IMR-90 (cell line): ENCODE measurements around the gene RASSF7. TPM values are rescaled to one million over a fixed set of nuclear protein-coding genes. Genes with fewer than 3 reads are reported as not detected.
A peak's percentile ranks its signal among the peaks of the same experiment; 100 is the strongest.

Experiments
- ATAC-seq: fragments of 200-7000 bp; cut with Tn5 transposase; 2 replicates; pipeline ENCODE4 v1.9.1; 2020; ENCODE audit warnings: low read depth, mild to moderate bottlenecking, moderate library complexity
- BruUV-seq: library from RNA; stranded (reverse); fragments of 400-500 nt; replicated peaks from 2 replicates; lab custom pipeline; 2021; lab: Mats Ljungman, UMichigan
- CTCF ChIA-PET: fragments of 300-600 bp; formaldehyde crosslinking; extraction: SDS; loops from one replicate; lab custom pipeline; 2021; ENCODE audit warnings: antibody characterized with exemption; lab: Yijun Ruan, JAX
- POLR2A ChIA-PET: fragments of 300-600 bp; sonication (Branson Sonifier 250); formaldehyde crosslinking; loops from one replicate; lab custom pipeline; 2022; ENCODE audit warnings: antibody characterized with exemption; ENCODE audit not compliant: unreplicated experiment; lab: Charles Lee
- DNase-seq: peaks from one replicate; pipeline ENCODE4 v3.0.0; 2013
- H2AFZ ChIP-seq: replicated peaks from 2 replicates; pipeline ENCODE3; 2013; ENCODE audit warnings: low read length, mild to moderate bottlenecking; ENCODE audit not compliant: poor library complexity
- H2AK5ac ChIP-seq: 2 replicates; pipeline ENCODE4 v1.6.1; 2013; ENCODE audit warnings: low read depth, low read length, inconsistent platforms
- H2AK9ac ChIP-seq: replicated peaks from 2 replicates; pipeline ENCODE3; 2013; ENCODE audit warnings: mild to moderate bottlenecking, low read depth, low read length, moderate library complexity; ENCODE audit not compliant: poor library complexity
- H2BK120ac ChIP-seq: 2 replicates; pipeline ENCODE4 v1.6.1; 2013; ENCODE audit warnings: low read depth, low read length, inconsistent platforms
- H2BK15ac ChIP-seq: 3 replicates; pipeline ENCODE4 v1.6.1; 2013; ENCODE audit warnings: low read depth, low read length, inconsistent platforms
- H2BK20ac ChIP-seq: 2 replicates; pipeline ENCODE4 v1.6.1; 2013; ENCODE audit warnings: low read depth, mild to moderate bottlenecking, inconsistent platforms, low read length, moderate library complexity
- H2BK5ac ChIP-seq: 2 replicates; pipeline ENCODE4 v1.6.1; 2013; ENCODE audit warnings: mild to moderate bottlenecking, low read depth, low read length, inconsistent platforms; ENCODE audit not compliant: poor library complexity, severe bottlenecking
- H3K14ac ChIP-seq: replicated peaks from 2 replicates; pipeline ENCODE4 v1.6.1; 2013; ENCODE audit warnings: low read depth, low read length, inconsistent platforms
- H3K18ac ChIP-seq: 2 replicates; pipeline ENCODE4 v1.6.1; 2013; ENCODE audit warnings: low read depth, low read length, control low read depth
- H3K23ac ChIP-seq: 2 replicates; pipeline ENCODE4 v1.6.1; 2013; ENCODE audit warnings: low read depth, low read length, inconsistent platforms
- H3K27ac ChIP-seq: 2 replicates; pipeline ENCODE4 v1.5.1; 2013; ENCODE audit warnings: mild to moderate bottlenecking, control low read depth, low read length; ENCODE audit not compliant: insufficient read depth
- H3K27me3 ChIP-seq: 2 replicates; pipeline ENCODE4 v1.6.1; 2013; ENCODE audit warnings: low read length; ENCODE audit not compliant: control insufficient read depth, insufficient read depth
- H3K36me3 ChIP-seq: 2 replicates; pipeline ENCODE4 v1.6.1; 2013; ENCODE audit warnings: low read length, mixed read lengths; ENCODE audit not compliant: control insufficient read depth, insufficient read depth
- H3K4ac ChIP-seq: 2 replicates; pipeline ENCODE4 v1.6.1; 2013; ENCODE audit warnings: low read depth, low read length, inconsistent platforms
- H3K4me1 ChIP-seq: 2 replicates; pipeline ENCODE4 v1.6.1; 2013; ENCODE audit warnings: low read length, mixed read lengths; ENCODE audit not compliant: control insufficient read depth, insufficient read depth
- H3K4me2 ChIP-seq: 2 replicates; pipeline ENCODE4 v1.6.1; 2013; ENCODE audit warnings: low read depth, mild to moderate bottlenecking, control low read depth, low read length, moderate library complexity
- H3K4me3 ChIP-seq: 2 replicates; pipeline ENCODE4 v1.5.1; 2013; ENCODE audit warnings: low read depth, mild to moderate bottlenecking, control low read depth, low read length, moderate library complexity; ENCODE audit not compliant: insufficient read depth
- H3K56ac ChIP-seq: 2 replicates; pipeline ENCODE4 v1.6.1; 2013; ENCODE audit warnings: low read length, inconsistent platforms; ENCODE audit not compliant: insufficient read depth; ENCODE audit errors: extremely low read depth
- H3K79me1 ChIP-seq, 2 experiments: 2 replicates each; pipeline ENCODE4 v1.6.1; 2013; ENCODE audit warnings: low read length in 2 of 2, inconsistent platforms in 1 of 2, low read depth in 1 of 2
- H3K9ac ChIP-seq: 2 replicates; pipeline ENCODE4 v1.6.1; 2013; ENCODE audit warnings: low read depth, low read length, control low read depth
- H3K9me1 ChIP-seq: 2 replicates; pipeline ENCODE4 v1.6.1; 2013; ENCODE audit warnings: low read length, inconsistent platforms; ENCODE audit not compliant: insufficient read depth
- H3K9me3 ChIP-seq: 2 replicates; pipeline ENCODE4 v1.6.1; 2013; ENCODE audit warnings: low read length; ENCODE audit not compliant: control insufficient read depth, insufficient read depth
- H4K20me1 ChIP-seq: 2 replicates; pipeline ENCODE4 v1.6.1; 2013; ENCODE audit warnings: low read length, inconsistent platforms; ENCODE audit not compliant: insufficient read depth
- H4K5ac ChIP-seq: 2 replicates; pipeline ENCODE4 v1.6.1; 2013; ENCODE audit warnings: mild to moderate bottlenecking, low read depth, low read length, control low read depth
- H4K8ac ChIP-seq, 2 experiments: 2 replicates each; pipeline ENCODE4 v1.6.1; 2013; ENCODE audit warnings: low read depth in 2 of 2, low read length in 2 of 2, control low read depth in 1 of 2, inconsistent platforms in 1 of 2
- H4K91ac ChIP-seq: 2 replicates; pipeline ENCODE4 v1.6.1; 2013; ENCODE audit warnings: low read depth, low read length, inconsistent platforms; ENCODE audit not compliant: insufficient read depth
- BHLHE40 ChIP-seq: fragments of 150-350 bp; IDR thresholded peaks from 2 replicates; pipeline ENCODE4 v1.6.1; 2016; ENCODE audit warnings: mild to moderate bottlenecking, low read depth, low read length
- CEBPB ChIP-seq: IDR thresholded peaks from 2 replicates; pipeline ENCODE4 v1.6.1; 2012; ENCODE audit warnings: low read depth, low read length, improper control_type of control experiment
- CHD1 ChIP-seq: IDR thresholded peaks from 2 replicates; pipeline ENCODE4 v1.6.1; 2012; ENCODE audit warnings: low read depth, low read length, improper control_type of control experiment
- CTCF ChIP-seq: conservative IDR thresholded peaks from 2 replicates; pipeline ENCODE4 v1.5.1; 2012; ENCODE audit warnings: mild to moderate bottlenecking, low read depth, low read length, improper control_type of control experiment
- ELK1 ChIP-seq: fragments of 150-350 bp; IDR thresholded peaks from 2 replicates; pipeline ENCODE4 v1.6.1; 2016; ENCODE audit warnings: low read depth, mild to moderate bottlenecking, low read length, moderate library complexity, borderline replicate concordance
- FOS ChIP-seq: fragments of 150-350 bp; IDR thresholded peaks from 2 replicates; pipeline ENCODE4 v1.6.1; 2016; ENCODE audit warnings: low read depth, low read length
- MAFK ChIP-seq: IDR thresholded peaks from 2 replicates; pipeline ENCODE4 v1.6.1; 2012; ENCODE audit warnings: low read depth, low read length, improper control_type of control experiment
- MAZ ChIP-seq: IDR thresholded peaks from 2 replicates; pipeline ENCODE4 v1.6.1; 2012; ENCODE audit warnings: low read depth, mild to moderate bottlenecking, low read length, improper control_type of control experiment, moderate library complexity, borderline replicate concordance
- MXI1 ChIP-seq: IDR thresholded peaks from 2 replicates; pipeline ENCODE4 v1.6.1; 2012; ENCODE audit warnings: low read depth, mild to moderate bottlenecking, low read length, moderate library complexity, borderline replicate concordance
- NFE2L2 ChIP-seq: fragments of 150-350 bp; IDR thresholded peaks from 2 replicates; pipeline ENCODE4 v1.6.1; 2016; ENCODE audit warnings: low read depth, mild to moderate bottlenecking, low read length
- POLR2A ChIP-seq: IDR thresholded peaks from 2 replicates; pipeline ENCODE4 v1.6.1; 2012; ENCODE audit warnings: mild to moderate bottlenecking, low read depth, low read length
- RAD21 ChIP-seq: IDR thresholded peaks from 2 replicates; pipeline ENCODE4 v1.6.1; 2012; ENCODE audit warnings: low read length, improper control_type of control experiment
- RFX5 ChIP-seq: IDR thresholded peaks from 2 replicates; pipeline ENCODE4 v1.8.0; 2012; ENCODE audit warnings: low read depth, mild to moderate bottlenecking, low read length, moderate library complexity
- SMC3 ChIP-seq: fragments of 150-350 bp; IDR thresholded peaks from 2 replicates; pipeline ENCODE4 v1.6.1; 2016; ENCODE audit warnings: low read depth, mild to moderate bottlenecking, antibody characterized with exemption, low read length, moderate library complexity
- USF2 ChIP-seq: fragments of 150-350 bp; IDR thresholded peaks from 2 replicates; pipeline ENCODE4 v1.6.1; 2017; ENCODE audit warnings: mild to moderate bottlenecking, antibody characterized with exemption, low read length, low read depth
- WGBS, 2 experiments: methylation state at CpG; one replicate each; pipeline versions ENCODE4 v1.1.5 to v1.1.7; 2013; ENCODE audit warnings: missing lambda C conversion rate in 2 of 2; ENCODE audit not compliant: insufficient read length in 1 of 2; ENCODE audit errors: extremely low coverage in 2 of 2; 5-methylcytosine and 5-hydroxymethylcytosine counted together
- dilution Hi-C: fragments of 300-500 bp; cut with HindIII; formaldehyde crosslinking; loops from one replicate; pipeline ENCODE4 v1.14.3; 2018; ENCODE audit warnings: low sequenced_read_pairs; ENCODE audit not compliant: unreplicated experiment
- in situ Hi-C: fragments of 300-500 bp; cut with MboI; formaldehyde crosslinking; loops from 3 replicates; pipeline ENCODE4 v1.14.3; 2019; ENCODE audit warnings: low sequenced_read_pairs, inconsistent platforms, mixed read lengths
- intact Hi-C: fragments of 100-400 bp; cut with micrococcal nuclease; formaldehyde crosslinking; loops from 2 replicates; pipeline ENCODE4 v1.10.0; 2022
- polyA plus RNA-seq, 3 experiments: library from polyadenylated mRNA; depleted of rRNA; stranded (reverse); fragments of >200 nt; gene quantifications; 2 replicates each; pipeline ENCODE4 v1.2.3, GENCODE V29; 2012; ENCODE audit warnings: low replicate concordance in 1 of 3
- total RNA-seq: library from RNA; depleted of rRNA; stranded (reverse); fragments of >200 nt; gene quantifications from 2 replicates; pipeline ENCODE4 v1.2.3, GENCODE V29; 2012

The RASSF7 gene
- total and polyA plus RNA-seq, 2 of the 4 experiments (the other 2 are of a cell fraction), result 6.8 to 18.5 TPM

- no peak overlapping the region for H2AFZ ChIP-seq
- no peak overlapping the region for H3K4me3 ChIP-seq
- H3K4me1 ChIP-seq, result peaks cover 21% of the 10 kb centered on the region
- peaks cover 5% of the 10 kb centered on the region; the same call in 1 of the 2 replicates for H3K9me1 ChIP-seq
- H2BK15ac ChIP-seq, result no peak overlapping the region
- H2BK120ac ChIP-seq, result no peak overlapping the region
- H3K14ac ChIP-seq, result no peak overlapping the region
- H3K27me3 ChIP-seq, result peaks cover 9% of the 10 kb centered on the region
- no peak overlapping the region for H2BK5ac ChIP-seq
- WGBS, 2 experiments, result 93% methylated on average over 5 of the region's 18 CpGs; no CpG with 5 or more reads in 1 of the 2 experiments
- BruUV-seq, result no TSS peak
- H3K4ac ChIP-seq, result no peak overlapping the region
- H3K23ac ChIP-seq, result no peak overlapping the region
- no peak overlapping the region for H2AK9ac ChIP-seq
- ChIA-PET POLR2A (no interaction called here), CTCF (interaction anchor here (1.3 kb wide), 1 partner anchor 9 kb away, joined by 3 read pairs; no protein-coding TSS in a partner anchor)
- ATAC-seq, result no peak
- no peak overlapping the region for H3K56ac ChIP-seq
- 0 out of 4 replicates have a peak overlapping the region, but pooled peaks of 1 of the 2 experiments have one; percentile 49 for H4K8ac ChIP-seq
- H3K9me3 ChIP-seq, result no peaks in the 10 kb centered on the region
- H3K27ac ChIP-seq, result no peak overlapping the region
- H4K5ac ChIP-seq, result no peak overlapping the region; the same call in 1 of the 2 replicates
- peaks cover 28 to 41% of the 10 kb centered on the region in 2 experiments; a peak in 3 of 4 replicates for H3K79me1 ChIP-seq
- DNase-seq, result no peak
- no peak overlapping the region for H3K4me2 ChIP-seq
- peaks cover 29% of the 10 kb centered on the region for H4K20me1 ChIP-seq
- H3K36me3 ChIP-seq, result peaks cover 14% of the 10 kb centered on the region
- no peak overlapping the region for H3K9ac ChIP-seq
- intact Hi-C loops (no loop called here), in situ Hi-C loops (no loop called here), dilution Hi-C loops (no loop called here)
- H4K91ac ChIP-seq, result no peak overlapping the region
- H3K18ac ChIP-seq, result no peak overlapping the region
- no peak overlapping the region for H2AK5ac ChIP-seq
- H2BK20ac ChIP-seq, result no peak overlapping the region
- TF ChIP-seq CEBPB (no peak), NFE2L2 (no peak), POLR2A (no peak), CHD1 (no peak), RFX5 (no peak), MAFK (no peak), MXI1 (no peak), MAZ (no peak), ELK1 (no peak), CTCF (no peak), BHLHE40 (no peak), RAD21 (no peak), USF2 (no peak), FOS (no peak), SMC3 (no peak)
Measured at GRCh38 chr11:563066-563811, 2.5 kb downstream of the RASSF7 start.
